Measurements from ENCODE around the gene NOVA1. TPM values are rescaled to one million over a fixed set of nuclear protein-coding genes. Genes with fewer than 3 reads are reported as not detected.

Gene NOVA1
- total RNA-seq, 1 experiment from 2014 or later: not detected

DNA sequence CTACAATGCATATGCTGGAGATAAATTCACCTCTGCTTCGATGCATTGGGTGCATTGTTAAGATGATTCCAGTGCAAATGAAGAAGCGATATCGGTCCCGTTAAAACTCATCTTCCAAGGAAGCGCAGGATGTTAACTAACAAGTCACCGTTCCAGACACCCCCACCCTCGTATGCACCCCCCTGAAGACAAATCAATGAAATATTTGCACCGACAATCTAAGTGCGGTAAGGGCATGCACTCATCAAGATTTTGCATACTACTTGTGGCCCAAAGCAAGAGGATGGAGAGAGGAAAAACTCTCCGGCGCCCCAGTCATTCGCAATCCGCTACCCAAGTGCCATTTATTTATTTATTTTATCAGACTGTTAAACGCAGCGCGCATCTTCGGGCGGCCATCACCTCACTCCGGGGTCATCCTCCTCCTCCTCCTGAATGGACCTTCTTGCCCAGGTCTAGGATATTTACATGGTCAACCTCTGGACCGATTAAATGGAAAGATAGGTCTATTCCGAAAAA lies 1.2 kb downstream of the NOVA1 start:
- H3K4me3 Mint-ChIP-seq (ENCODE audit: low read depth, unreplicated experiment): no peak overlapping the region
- no peak overlapping the region for H3K27ac Mint-ChIP-seq (ENCODE audit: unreplicated experiment)
- TF ChIP-seq CTCF (IDR thresholded peaks at IDR 0.05; ENCODE audit: unreplicated experiment): no peak
- no peak for DNase-seq
- no peaks in the 10 kb centered on the region for H3K27me3 Mint-ChIP-seq (ENCODE audit: unreplicated experiment)
- H3K4me1 Mint-ChIP-seq (ENCODE audit: low read depth, unreplicated experiment): no peaks in the 10 kb centered on the region
- H3K36me3 Mint-ChIP-seq (ENCODE audit: insufficient read depth, unreplicated experiment): no peaks in the 10 kb centered on the region
- BruUV-seq (replicated peaks): no TSS peak
- peaks cover 4% of the 10 kb centered on the region for H3K9me3 Mint-ChIP-seq (ENCODE audit: low read depth, unreplicated experiment)
- CTCF ChIA-PET: no interaction called here
- intact Hi-C loops (cut with micrococcal nuclease; ENCODE audit: unreplicated experiment): no loop called here

DNA sequence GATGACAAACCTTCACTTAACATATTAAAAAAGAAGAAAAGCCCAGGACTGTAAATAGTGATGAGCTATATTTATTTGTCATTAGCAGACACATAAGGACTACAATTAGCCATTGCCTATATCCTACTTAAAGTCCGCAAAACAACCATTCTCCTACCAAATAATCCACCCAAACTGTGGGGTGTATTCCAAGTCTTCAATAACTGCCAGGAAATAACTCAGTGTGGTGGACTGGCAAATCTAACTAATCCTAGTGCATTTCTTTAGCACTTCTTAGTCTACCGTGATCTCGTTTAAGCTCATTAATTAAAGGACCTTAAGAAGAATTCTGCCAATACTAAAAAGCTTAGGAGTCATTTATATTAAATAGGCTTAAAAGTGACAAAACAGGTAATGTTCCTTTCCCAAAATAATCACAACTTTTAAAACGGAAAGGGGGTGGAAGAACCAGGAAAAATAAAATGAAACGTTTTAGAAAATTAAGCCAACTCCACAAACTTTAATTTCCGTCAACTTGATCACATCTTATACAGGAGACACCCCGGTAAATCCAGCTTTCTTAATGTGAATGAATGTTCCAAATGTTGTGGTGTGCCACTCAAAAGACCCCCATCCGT lies 1.8 kb downstream of the NOVA1 start:
- BruUV-seq (replicated peaks): no TSS peak
- DNase-seq: no peak
- no peaks in the 10 kb centered on the region for H3K4me1 Mint-ChIP-seq (ENCODE audit: low read depth, unreplicated experiment)
- intact Hi-C loops (cut with micrococcal nuclease; ENCODE audit: unreplicated experiment): no loop called here
- H3K4me3 Mint-ChIP-seq (ENCODE audit: low read depth, unreplicated experiment): no peak overlapping the region
- TF ChIP-seq CTCF (IDR thresholded peaks at IDR 0.05; ENCODE audit: unreplicated experiment): no peak
- CTCF ChIA-PET: no interaction called here
- no peaks in the 10 kb centered on the region for H3K27me3 Mint-ChIP-seq (ENCODE audit: unreplicated experiment)
- H3K27ac Mint-ChIP-seq (ENCODE audit: unreplicated experiment): no peak overlapping the region
- H3K9me3 Mint-ChIP-seq (ENCODE audit: low read depth, unreplicated experiment): peaks cover 4% of the 10 kb centered on the region
- no peaks in the 10 kb centered on the region for H3K36me3 Mint-ChIP-seq (ENCODE audit: insufficient read depth, unreplicated experiment)

DNA sequence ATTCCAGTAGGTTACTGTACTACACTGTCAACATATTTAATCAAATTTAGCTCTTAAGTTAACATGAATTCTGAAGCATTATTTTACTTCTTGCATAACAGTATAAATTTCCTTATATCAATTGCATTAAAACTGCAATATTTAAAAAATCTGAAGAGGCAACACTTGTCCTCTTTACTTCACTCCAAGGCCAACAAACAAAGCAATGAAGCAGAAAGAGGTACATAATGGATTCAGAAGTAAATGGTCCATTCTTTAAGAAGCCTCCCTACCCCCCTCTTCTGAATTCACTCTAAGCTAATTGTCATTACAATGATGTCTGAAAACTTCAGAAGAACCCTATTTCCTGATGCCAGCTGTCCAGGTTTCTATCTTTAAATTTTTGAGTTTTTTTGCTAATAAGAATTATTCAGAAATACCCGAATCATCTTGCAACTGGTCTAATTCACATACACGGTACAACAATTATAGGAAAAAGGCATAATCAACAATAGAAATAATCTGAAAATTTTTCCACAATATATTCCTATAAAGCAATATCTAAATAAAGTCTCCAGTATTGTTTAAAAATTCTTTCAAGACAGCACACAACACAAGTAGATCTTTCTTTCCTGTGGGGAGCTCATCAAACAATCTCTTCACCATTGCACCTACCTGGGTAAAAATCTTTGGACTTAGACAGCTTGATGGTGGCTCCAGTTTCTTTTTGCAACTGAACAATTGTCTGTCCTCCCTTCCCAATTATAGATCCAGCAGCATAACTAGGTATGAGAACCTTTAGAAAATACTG lies 2.9 kb downstream of the NOVA1 start:
- no peak for DNase-seq
- BruUV-seq (replicated peaks): no TSS peak
- intact Hi-C loops (cut with micrococcal nuclease; ENCODE audit: unreplicated experiment): no loop called here
- CTCF ChIA-PET: no interaction called here
- Mint-ChIP-seq H3K4me1 (ENCODE audit: low read depth, unreplicated experiment) (no peaks in the 10 kb centered on the region), H3K27me3 (ENCODE audit: unreplicated experiment) (no peaks in the 10 kb centered on the region), H3K4me3 (ENCODE audit: low read depth, unreplicated experiment) (no peak overlapping the region), H3K27ac (ENCODE audit: unreplicated experiment) (no peak overlapping the region), H3K36me3 (ENCODE audit: insufficient read depth, unreplicated experiment) (no peaks in the 10 kb centered on the region), H3K9me3 (ENCODE audit: low read depth, unreplicated experiment) (peaks cover 2% of the 10 kb centered on the region)
- no peak for TF ChIP-seq CTCF (IDR thresholded peaks at IDR 0.05; ENCODE audit: unreplicated experiment)

GRCh38 chr14:26594148-26594547 lies 3.7 kb downstream of the NOVA1 start:
- no peak for DNase-seq
- Mint-ChIP-seq H3K27ac (ENCODE audit: unreplicated experiment) (no peak overlapping the region), H3K9me3 (ENCODE audit: low read depth, unreplicated experiment) (no peaks in the 10 kb centered on the region), H3K27me3 (ENCODE audit: unreplicated experiment) (no peaks in the 10 kb centered on the region), H3K36me3 (ENCODE audit: insufficient read depth, unreplicated experiment) (no peaks in the 10 kb centered on the region), H3K4me1 (ENCODE audit: low read depth, unreplicated experiment) (no peaks in the 10 kb centered on the region), H3K4me3 (ENCODE audit: low read depth, unreplicated experiment) (no peak overlapping the region)
- BruUV-seq (replicated peaks): no TSS peak
- TF ChIP-seq CTCF (IDR thresholded peaks at IDR 0.05; ENCODE audit: unreplicated experiment): no peak
- intact Hi-C loops (cut with micrococcal nuclease; ENCODE audit: unreplicated experiment): no loop called here
- CTCF ChIA-PET: no interaction called here

All from Calu3 (cell line).